HEK293T (cell line): ENCODE results near the gene CTDP1.

Source experiments
- ARNT ChIP-seq: fragments of 450-650 bp; IDR thresholded peaks from 2 replicates; pipeline ENCODE4 v1.6.1; 2017; ENCODE audit warnings: mild to moderate bottlenecking
- BHLHE40 ChIP-seq: fragments of 450-650 bp; IDR thresholded peaks from 2 replicates; pipeline ENCODE4 v1.6.1; 2016; ENCODE audit warnings: mild to moderate bottlenecking, moderate library complexity, borderline replicate concordance
- CTBP1 ChIP-seq: fragments of 450-650 bp; IDR thresholded peaks from 2 replicates; pipeline ENCODE4 v1.6.1; 2016; ENCODE audit warnings: borderline replicate concordance
- ELF4 ChIP-seq: fragments of 450-650 bp; IDR thresholded peaks from 2 replicates; pipeline ENCODE4 v1.6.1; 2017; ENCODE audit warnings: antibody characterized with exemption
- FOXA1 ChIP-seq: fragments of 450-650 bp; IDR thresholded peaks from 2 replicates; pipeline ENCODE4 v1.6.1; 2016; ENCODE audit warnings: mild to moderate bottlenecking
- FOXK2 ChIP-seq: fragments of 450-650 bp; IDR thresholded peaks from 2 replicates; pipeline ENCODE4 v1.6.1; 2016; ENCODE audit warnings: mild to moderate bottlenecking
- FOXM1 ChIP-seq: fragments of 450-650 bp; IDR thresholded peaks from 2 replicates; pipeline ENCODE4 v1.6.1; 2017; ENCODE audit warnings: mild to moderate bottlenecking, borderline replicate concordance
- HDGF ChIP-seq: fragments of 450-650 bp; IDR thresholded peaks from 2 replicates; pipeline ENCODE4 v1.6.1; 2017; ENCODE audit warnings: antibody characterized with exemption, borderline replicate concordance
- L3MBTL2 ChIP-seq: fragments of 450-650 bp; conservative IDR thresholded peaks from 2 replicates; pipeline ENCODE4 v1.6.1; 2016; ENCODE audit warnings: mild to moderate bottlenecking
- LEF1 ChIP-seq: fragments of 450-650 bp; IDR thresholded peaks from 2 replicates; pipeline ENCODE4 v1.6.1; 2017; ENCODE audit warnings: mild to moderate bottlenecking, borderline replicate concordance
- SP1 ChIP-seq: fragments of 450-650 bp; IDR thresholded peaks from 2 replicates; pipeline ENCODE4 v1.6.1; 2017
- SUZ12 ChIP-seq: fragments of 450-650 bp; IDR thresholded peaks from 2 replicates; pipeline ENCODE4 v1.6.1; 2016; ENCODE audit warnings: mild to moderate bottlenecking
- TARDBP ChIP-seq: fragments of 450-650 bp; IDR thresholded peaks from 2 replicates; pipeline ENCODE4 v1.6.1; 2016
- TF ChIP-seq, protein P1 (sequence below): fragments of 450-650 bp; IDR thresholded peaks from 2 replicates; pipeline ENCODE4 v1.6.1; 2016

DNA sequence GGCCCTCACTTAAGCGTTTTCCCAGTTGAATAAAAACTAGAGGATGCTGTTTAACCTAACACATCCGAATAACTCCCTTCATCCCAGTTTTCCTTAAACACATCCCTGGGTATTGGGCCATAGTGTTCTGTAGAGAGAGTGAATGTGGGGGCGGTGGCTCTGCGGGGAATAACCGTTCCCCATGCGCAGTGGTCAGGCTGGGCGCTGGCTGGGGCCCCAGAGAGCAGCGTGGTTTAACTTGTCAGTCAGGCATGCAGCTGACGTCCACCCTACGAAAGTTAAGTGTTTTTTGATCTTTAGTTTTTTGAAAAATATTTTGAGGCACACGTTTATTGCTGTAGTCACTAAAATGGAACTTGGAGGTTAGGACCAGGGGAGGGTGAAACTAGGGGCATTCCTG is 33.7 kb downstream of the CTDP1 start:
- TF ChIP-seq L3MBTL2 (no peak), FOXM1 (no peak), SP1 (no peak), CTBP1 (no peak), FOXK2 (no peak), TARDBP (no peak), ARNT (no peak), ELF4 (no peak), HDGF (no peak), LEF1 (no peak), SUZ12 (no peak), FOXA1 (no peak), BHLHE40 (no peak)
- TF ChIP-seq, protein P1, sequence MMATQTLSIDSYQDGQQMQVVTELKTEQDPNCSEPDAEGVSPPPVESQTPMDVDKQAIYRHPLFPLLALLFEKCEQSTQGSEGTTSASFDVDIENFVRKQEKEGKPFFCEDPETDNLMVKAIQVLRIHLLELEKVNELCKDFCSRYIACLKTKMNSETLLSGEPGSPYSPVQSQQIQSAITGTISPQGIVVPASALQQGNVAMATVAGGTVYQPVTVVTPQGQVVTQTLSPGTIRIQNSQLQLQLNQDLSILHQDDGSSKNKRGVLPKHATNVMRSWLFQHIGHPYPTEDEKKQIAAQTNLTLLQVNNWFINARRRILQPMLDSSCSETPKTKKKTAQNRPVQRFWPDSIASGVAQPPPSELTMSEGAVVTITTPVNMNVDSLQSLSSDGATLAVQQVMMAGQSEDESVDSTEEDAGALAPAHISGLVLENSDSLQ: no peak
